Testis (tissue), 3 donors: ENCODE results near the gene TTC39B. TPM values are rescaled to one million over a fixed set of nuclear protein-coding genes. Genes with fewer than 3 reads are reported as not detected.
"Not testable (repeated sequence)": the region's sequence is repeated elsewhere in the genome, so short reads cannot be mapped to it uniquely, and the experiment has no call there.

Source experiments
- DNase-seq: peaks from one replicate; pipeline ENCODE4 v3.0.0-alpha.2; 2019
- H3K27ac ChIP-seq, 2 donors: fragments of 200-600 bp; sonication (generic); one replicate each; pipeline ENCODE4 v1.5.1; 2019
- H3K27me3 ChIP-seq: fragments of 200-600 bp; sonication (generic); one replicate; pipeline ENCODE4 v1.5.1; 2019
- H3K36me3 ChIP-seq: fragments of 200-600 bp; sonication (generic); one replicate; pipeline ENCODE4 v1.5.1; 2017; ENCODE audit warnings: low read depth; ENCODE audit errors: missing control alignments
- H3K4me1 ChIP-seq: fragments of 200-600 bp; sonication (generic); one replicate; pipeline ENCODE4 v1.5.1; 2019
- H3K4me3 ChIP-seq, 2 donors: fragments of 200-600 bp; sonication (generic); one replicate each; pipeline ENCODE4 v1.5.1; 2017 to 2019
- H3K9me3 ChIP-seq: fragments of 200-600 bp; sonication (generic); one replicate; pipeline ENCODE4 v1.5.1; 2017
- CTCF ChIP-seq, 3 experiments: fragments of 450-650 bp in 2 of 3; fragments of 200-600 bp in 1 of 3; sonication (generic) in 1 of 3; IDR thresholded peaks; one replicate each; pipeline ENCODE4 v1.5.1; 2016 to 2019; ENCODE audit warnings: antibody characterized with exemption in 3 of 3, mild to moderate bottlenecking in 2 of 3, moderate library complexity in 1 of 3
- POLR2A ChIP-seq: fragments of 450-650 bp; IDR thresholded peaks from one replicate; pipeline ENCODE4 v1.6.1; 2017; ENCODE audit warnings: antibody characterized with exemption, mild to moderate bottlenecking, moderate library complexity
- WGBS, 2 donors: methylation state at CpG; one replicate each; pipeline ENCODE4 v1.1.5; 2018; 5-methylcytosine and 5-hydroxymethylcytosine counted together
- intact Hi-C: fragments of 100-400 bp; cut with DNase I; formaldehyde crosslinking; loops from one replicate; pipeline ENCODE4 v1.15.1; 2023; ENCODE audit warnings: low total_unique reads
- polyA plus RNA-seq: library from polyadenylated mRNA; stranded (reverse); fragments of 350-450 nt; fragmentation: Illumina TruSeq; extraction: RNeasy Lipid Tissue Mini Kit (QIAGEN cat#74804); gene quantifications from one replicate; pipeline ENCODE4 v1.2.3, GENCODE V29; 2014; ENCODE audit warnings: low read depth, low replicate concordance; ENCODE audit not compliant: insufficient read depth
- total RNA-seq, 2 donors: library from RNA; depleted of rRNA; stranded (reverse); fragments of >200 nt; gene quantifications; one replicate each; pipeline ENCODE4 v1.2.3, GENCODE V29; 2016

TTC39B gene
- total and polyA plus RNA-seq, 3 donors from 2014 or later: 5.7 to 8.9 (median 8.5) TPM

GRCh38 chr9:15239816-15240215 lies 67.2 kb downstream of the TTC39B start:
- Histone ChIP-seq H3K4me1 (no peaks in the 10 kb centered on the region), H3K4me3 (no peak overlapping the region), H3K27me3 (no peaks in the 10 kb centered on the region), H3K9me3 (no peaks in the 10 kb centered on the region), H3K36me3 (no peaks in the 10 kb centered on the region), H3K27ac (no peak overlapping the region)
- intact Hi-C loops: no loop called here
- TF ChIP-seq CTCF (IDR thresholded peaks at IDR 0.05): no peak
- TF ChIP-seq POLR2A: no peak
- 78 to 80% methylated on average over 2 of the region's 2 CpGs for WGBS, 2 donors
- DNase-seq: no peak

- Histone ChIP-seq H3K27me3 (no peaks in the 10 kb centered on the region), H3K4me1 (no peaks in the 10 kb centered on the region), H3K36me3 (no peaks in the 10 kb centered on the region), H3K9me3 (no peaks in the 10 kb centered on the region), H3K27ac (no peak overlapping the region), H3K4me3 (no peak overlapping the region)
- TF ChIP-seq CTCF (IDR thresholded peaks at IDR 0.05) (no peak), POLR2A (no peak)
- intact Hi-C loops: no loop called here
- DNase-seq: no peak
- WGBS, 2 donors: 89 to 96% methylated on average over 5 of the region's 5 CpGs
These were observed 68.4 kb downstream of the TTC39B start for GRCh38 chr9:15238646-15239045.

- no peak overlapping the region for H3K27ac ChIP-seq
- H3K4me1 ChIP-seq: no peaks in the 10 kb centered on the region
- no peak for DNase-seq
- H3K36me3 ChIP-seq: no peaks in the 10 kb centered on the region
- H3K4me3 ChIP-seq: no peak overlapping the region
- WGBS, 2 donors: 82 to 95% methylated on average over 2 of the region's 2 CpGs
- H3K9me3 ChIP-seq: no peaks in the 10 kb centered on the region
- H3K27me3 ChIP-seq: no peaks in the 10 kb centered on the region
- TF ChIP-seq POLR2A: no peak
- intact Hi-C loops: no loop called here
These were observed 71.4 kb downstream of the TTC39B start for GRCh38 chr9:15235658-15236057.

- H3K9me3 ChIP-seq, H3K36me3 ChIP-seq, H3K4me1 ChIP-seq, H3K27ac ChIP-seq, H3K27me3 ChIP-seq, intact Hi-C loops, DNase-seq, H3K4me3 ChIP-seq: not testable (repeated sequence)
- WGBS, 2 donors: 80 to 92% methylated on average over 4 to 21 of the region's 41 CpGs
These were observed 73.0 kb downstream of the TTC39B start for GRCh38 chr9:15233941-15234490.

- H3K9me3 ChIP-seq, H3K27ac ChIP-seq, H3K27me3 ChIP-seq, intact Hi-C loops, H3K4me1 ChIP-seq, H3K36me3 ChIP-seq, DNase-seq: not testable (repeated sequence)
- WGBS, 2 donors: 70 to 76% methylated on average over 29 of the region's 29 CpGs
- H3K4me3 ChIP-seq: peak overlapping the region in 1 of 2 donors; percentile 30
These were observed 74.2 kb downstream of the TTC39B start for GRCh38 chr9:15232706-15233280.

- TF ChIP-seq CTCF (IDR thresholded peaks at IDR 0.05) (peak in 1 of 3 experiments; percentile 39), POLR2A (no peak)
- 50 to 67% methylated on average over 13 of the region's 13 CpGs for WGBS, 2 donors
- Histone ChIP-seq H3K4me1 (no peaks in the 10 kb centered on the region), H3K27me3 (no peaks in the 10 kb centered on the region), H3K36me3 (no peaks in the 10 kb centered on the region), H3K4me3 (no peak overlapping the region), H3K27ac (no peak overlapping the region), H3K9me3 (no peaks in the 10 kb centered on the region)
- intact Hi-C loops: no loop called here
- peak; percentile 47 for DNase-seq
These were observed 75.0 kb downstream of the TTC39B start for GRCh38 chr9:15231788-15232635.
